Activated B cell treated with CpG ODN at 0.5 μM for 24 hours (primary cell): Measurements from ENCODE around the gene GDAP2. TPM values are rescaled to one million over a fixed set of nuclear protein-coding genes. Genes with fewer than 3 reads are reported as not detected.

Source experiments
- ATAC-seq: fragments of 200-7000 bp; cut with Tn5 transposase; one replicate; pipeline ENCODE4 v1.10.0; 2021; ENCODE audit warnings: low read depth, mild to moderate bottlenecking, moderate library complexity
- CTCF ChIA-PET: fragments of 350-600 bp; sonication (Branson Sonifier 250); formaldehyde crosslinking; loops from one replicate; lab custom pipeline; 2021; ENCODE audit warnings: antibody characterized with exemption; lab: Charles Lee
- POLR2A ChIA-PET: fragments of 350-600 bp; sonication (Branson Sonifier 250); formaldehyde crosslinking; loops from one replicate; lab custom pipeline; 2021; ENCODE audit warnings: antibody characterized with exemption; lab: Charles Lee
- DNase-seq: peaks from one replicate; pipeline ENCODE4 v3.0.0; 2022
- H3K27ac Mint-ChIP-seq: one replicate; pipeline ENCODE4 v1.8.0; 2020; ENCODE audit warnings: mixed read lengths
- H3K27me3 Mint-ChIP-seq: one replicate; pipeline ENCODE4 v1.8.0; 2021; ENCODE audit warnings: mixed read lengths
- H3K36me3 Mint-ChIP-seq: one replicate; pipeline ENCODE4 v1.8.0; 2021; ENCODE audit warnings: low read depth, mixed read lengths
- H3K4me1 Mint-ChIP-seq: one replicate; pipeline ENCODE4 v1.8.0; 2021; ENCODE audit warnings: mixed read lengths
- H3K4me3 Mint-ChIP-seq: one replicate; pipeline ENCODE4 v1.8.0; 2020; ENCODE audit warnings: mild to moderate bottlenecking, mixed read lengths
- H3K9me3 Mint-ChIP-seq: one replicate; pipeline ENCODE4 v1.8.0; 2020; ENCODE audit warnings: mixed read lengths
- intact Hi-C: fragments of 100-400 bp; cut with micrococcal nuclease; formaldehyde crosslinking; loops from one replicate; pipeline ENCODE4 v1.15.1; 2024
- total RNA-seq: library from RNA; stranded (reverse); gene quantifications from 2 replicates; pipeline ENCODE4 v1.2.3, GENCODE V29; 2022
- TF ChIP-seq, protein P1 (sequence below): fragments of 200-600 bp; IDR thresholded peaks from one replicate; pipeline ENCODE4 v1.8.0; 2022; ENCODE audit warnings: antibody characterized with exemption, mild to moderate bottlenecking

Gene GDAP2, protein sequence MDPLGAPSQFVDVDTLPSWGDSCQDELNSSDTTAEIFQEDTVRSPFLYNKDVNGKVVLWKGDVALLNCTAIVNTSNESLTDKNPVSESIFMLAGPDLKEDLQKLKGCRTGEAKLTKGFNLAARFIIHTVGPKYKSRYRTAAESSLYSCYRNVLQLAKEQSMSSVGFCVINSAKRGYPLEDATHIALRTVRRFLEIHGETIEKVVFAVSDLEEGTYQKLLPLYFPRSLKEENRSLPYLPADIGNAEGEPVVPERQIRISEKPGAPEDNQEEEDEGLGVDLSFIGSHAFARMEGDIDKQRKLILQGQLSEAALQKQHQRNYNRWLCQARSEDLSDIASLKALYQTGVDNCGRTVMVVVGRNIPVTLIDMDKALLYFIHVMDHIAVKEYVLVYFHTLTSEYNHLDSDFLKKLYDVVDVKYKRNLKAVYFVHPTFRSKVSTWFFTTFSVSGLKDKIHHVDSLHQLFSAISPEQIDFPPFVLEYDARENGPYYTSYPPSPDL
- 19.6 and 20.6 TPM in 2 replicates for total RNA-seq

DNA sequence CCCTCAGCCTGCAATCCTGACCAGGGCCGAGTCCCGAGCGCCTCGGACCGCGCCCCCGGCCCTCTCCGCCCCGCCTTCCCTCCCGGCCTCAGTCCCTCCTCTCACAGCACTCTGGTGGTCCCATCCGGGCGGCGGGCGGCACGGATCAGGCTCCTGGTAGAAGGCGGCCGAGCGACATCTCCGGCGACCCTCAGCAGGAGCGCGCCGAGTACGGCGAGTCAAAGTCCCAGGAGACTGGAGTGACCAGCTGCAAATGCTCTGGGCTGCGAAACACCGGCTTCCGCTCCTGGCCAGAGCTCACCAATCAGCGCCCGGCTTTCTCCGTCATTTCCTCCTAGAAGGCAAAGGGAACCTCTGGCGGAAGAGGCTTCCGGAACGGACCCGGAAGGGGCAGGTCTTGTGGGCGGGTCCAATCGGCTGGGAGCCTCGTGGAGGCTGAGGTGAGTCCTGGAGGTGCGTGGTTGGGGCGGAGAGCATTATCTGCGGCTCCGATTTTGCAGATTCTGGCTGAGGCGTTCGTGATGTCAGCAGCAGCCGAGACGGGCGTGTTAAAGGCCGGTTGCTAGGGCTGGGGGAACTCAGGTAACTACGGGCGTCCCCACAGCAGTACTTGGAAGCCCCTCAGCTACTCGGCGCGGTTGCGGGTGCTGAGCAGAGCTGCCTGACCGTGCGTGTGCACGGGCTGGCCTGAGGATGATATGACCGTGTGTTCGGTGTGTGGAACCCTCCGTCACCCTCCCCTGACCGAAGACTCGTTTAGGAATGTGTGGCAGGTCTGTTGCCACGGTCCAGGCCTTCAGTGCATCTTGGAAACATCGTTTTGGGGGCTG, at the start of gene GDAP2, which contains the start of gene WDR3:
TSS of gene GDAP2 (minus strand) at position 279 of the 830 bp plus-strand sequence. CDS start 9,264 bp downstream, outside the sequence.
TSS of gene WDR3 (plus strand) at position 397 of the 830 bp plus-strand sequence. CDS start 3,581 bp downstream, outside the sequence.
- Mint-ChIP-seq H3K9me3 (no peaks in the 10 kb centered on the region), H3K4me1 (peaks cover 57% of the 10 kb centered on the region), H3K36me3 (peaks cover 34% of the 10 kb centered on the region), H3K27ac (peak within 1 kb of the TSS; percentile 91), H3K27me3 (no peaks in the 10 kb centered on the region), H3K4me3 (peak within 1 kb of the TSS; percentile 94)
- TF ChIP-seq, protein P1, sequence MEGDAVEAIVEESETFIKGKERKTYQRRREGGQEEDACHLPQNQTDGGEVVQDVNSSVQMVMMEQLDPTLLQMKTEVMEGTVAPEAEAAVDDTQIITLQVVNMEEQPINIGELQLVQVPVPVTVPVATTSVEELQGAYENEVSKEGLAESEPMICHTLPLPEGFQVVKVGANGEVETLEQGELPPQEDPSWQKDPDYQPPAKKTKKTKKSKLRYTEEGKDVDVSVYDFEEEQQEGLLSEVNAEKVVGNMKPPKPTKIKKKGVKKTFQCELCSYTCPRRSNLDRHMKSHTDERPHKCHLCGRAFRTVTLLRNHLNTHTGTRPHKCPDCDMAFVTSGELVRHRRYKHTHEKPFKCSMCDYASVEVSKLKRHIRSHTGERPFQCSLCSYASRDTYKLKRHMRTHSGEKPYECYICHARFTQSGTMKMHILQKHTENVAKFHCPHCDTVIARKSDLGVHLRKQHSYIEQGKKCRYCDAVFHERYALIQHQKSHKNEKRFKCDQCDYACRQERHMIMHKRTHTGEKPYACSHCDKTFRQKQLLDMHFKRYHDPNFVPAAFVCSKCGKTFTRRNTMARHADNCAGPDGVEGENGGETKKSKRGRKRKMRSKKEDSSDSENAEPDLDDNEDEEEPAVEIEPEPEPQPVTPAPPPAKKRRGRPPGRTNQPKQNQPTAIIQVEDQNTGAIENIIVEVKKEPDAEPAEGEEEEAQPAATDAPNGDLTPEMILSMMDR, result no peak
- CTCF ChIA-PET, result no interaction called here
- intact Hi-C loops, result loop anchor here (1.0 to 10.0 kb wide), 6 partner anchors 257 to 1955 kb away; partner anchors contain the start of genes MAN1A2, SLC22A15, TENT5C and TTF2
- DNase-seq (peak; percentile 84), ATAC-seq (peak; percentile 91)
- POLR2A ChIA-PET, result interaction anchor here (1.2 to 1.9 kb wide), 2 partner anchors 323 to 562 kb away, joined by 3 to 7 read pairs; partner anchors contain the start of gene MAN1A2

DNA sequence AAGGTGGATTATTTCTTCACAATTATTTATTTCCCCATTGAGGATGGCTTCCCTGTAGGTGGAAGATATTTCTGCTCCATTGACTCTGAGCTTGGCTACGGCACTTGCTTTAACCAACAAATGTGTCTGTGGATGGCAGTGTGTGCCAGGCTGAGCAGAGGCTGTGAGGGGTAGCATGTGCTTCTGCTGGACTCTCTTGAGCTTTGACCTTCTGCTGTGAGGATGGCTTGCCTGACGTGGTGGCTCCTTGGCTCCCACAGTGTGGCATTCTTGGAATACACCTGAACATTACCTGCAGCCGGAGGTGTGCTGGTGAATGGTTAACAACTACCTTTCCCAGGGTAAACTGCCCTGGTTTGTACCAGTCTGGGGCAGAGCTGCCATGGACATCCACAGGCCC, 47.0 kb upstream of the GDAP2 start:
- TF ChIP-seq, protein P1, result no peak
- no peak overlapping the region for H3K4me3 Mint-ChIP-seq

DNA sequence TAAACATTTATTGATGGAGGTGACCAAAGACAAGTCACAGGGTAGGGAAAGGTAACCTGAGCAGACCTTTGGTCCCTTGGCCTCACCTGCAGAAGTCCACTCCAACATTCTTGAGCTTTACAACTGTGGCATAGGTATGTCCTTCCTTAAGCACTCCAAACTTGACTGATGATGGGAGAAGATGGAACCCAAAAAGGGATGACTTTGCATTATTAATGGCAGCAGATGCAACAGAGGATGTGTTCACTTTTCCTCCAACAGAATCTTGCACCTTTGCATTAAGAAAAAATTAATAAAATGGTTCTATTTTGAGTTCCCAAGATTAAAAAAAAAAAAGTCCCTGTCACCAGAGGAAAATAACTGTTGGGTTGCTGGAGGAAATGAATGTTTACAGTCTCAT, 42.4 kb upstream of the GDAP2 start:
- DNase-seq (no peak), ATAC-seq (no peak)
- Mint-ChIP-seq H3K4me1 (peaks cover 11% of the 10 kb centered on the region), H3K27me3 (peaks cover 3% of the 10 kb centered on the region), H3K36me3 (no peaks in the 10 kb centered on the region), H3K27ac (no peak overlapping the region), H3K9me3 (no peaks in the 10 kb centered on the region), H3K4me3 (no peak overlapping the region)
- TF ChIP-seq, protein P1, result no peak
- ChIA-PET CTCF (no interaction called here), POLR2A (no interaction called here)
- intact Hi-C loops, result no loop called here

More for the DNA sequence above, 47.0 kb upstream of the GDAP2 start:
- ATAC-seq (no peak), DNase-seq (no peak)
- Mint-ChIP-seq H3K4me1 (no peaks in the 10 kb centered on the region), H3K9me3 (no peaks in the 10 kb centered on the region), H3K36me3 (no peaks in the 10 kb centered on the region), H3K27me3 (peaks cover 3% of the 10 kb centered on the region), H3K27ac (no peak overlapping the region)
- CTCF ChIA-PET, result no interaction called here
- intact Hi-C loops, result no loop called here
- POLR2A ChIA-PET, result no interaction called here

DNA sequence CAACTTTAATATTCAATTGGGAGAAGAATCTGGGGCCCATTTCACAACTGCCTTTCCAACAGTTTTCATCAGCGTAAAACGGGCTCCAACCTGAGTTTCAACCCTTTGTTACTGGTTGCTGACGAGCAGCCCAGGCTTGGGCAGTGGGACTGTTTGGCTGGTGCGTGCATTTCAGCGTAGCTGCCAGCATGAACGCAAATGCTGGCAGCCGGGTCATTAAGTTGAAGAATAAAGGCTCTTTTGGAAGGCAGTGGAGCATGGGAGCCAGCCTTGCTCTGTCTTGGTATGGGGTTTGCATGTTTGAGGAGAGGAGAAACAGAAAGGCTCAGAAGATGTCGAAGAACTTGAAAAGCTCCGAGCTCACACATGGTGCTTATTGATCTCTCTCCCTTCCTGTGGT, 40.8 kb upstream of the GDAP2 start:
- DNase-seq (no peak), ATAC-seq (no peak)
- intact Hi-C loops, result no loop called here
- ChIA-PET POLR2A (no interaction called here), CTCF (no interaction called here)
- H3K9me3 Mint-ChIP-seq, result no peaks in the 10 kb centered on the region
- H3K27ac Mint-ChIP-seq, result no peak overlapping the region
- H3K27me3 Mint-ChIP-seq, result peaks cover 3% of the 10 kb centered on the region
- no peak overlapping the region for H3K4me3 Mint-ChIP-seq
- TF ChIP-seq, protein P1, result no peak
- H3K36me3 Mint-ChIP-seq, result no peaks in the 10 kb centered on the region
- peaks cover 11% of the 10 kb centered on the region for H3K4me1 Mint-ChIP-seq
